Body of pancreas (tissue), 4 donors: ENCODE data around the gene SELENOM.

Source experiments
- CTCF ChIP-seq, 7 experiments: fragments of 450-650 bp in 4 of 7; fragments of 200-600 bp in 3 of 7; sonication (generic) in 3 of 7; IDR thresholded peaks; one replicate each; pipeline ENCODE4 v1.5.1; 2016 to 2019; ENCODE audit warnings: antibody characterized with exemption in 7 of 7
- POLR2A ChIP-seq, 3 donors: fragments of 450-650 bp; IDR thresholded peaks; one replicate each; pipeline ENCODE4 v1.6.1; 2016; ENCODE audit warnings: antibody characterized with exemption in 3 of 3, mild to moderate bottlenecking in 2 of 3

GRCh38 chr22:31083377-31083768, 24.0 kb downstream of the SELENOM start:
- peak in 1 of 7 experiments; percentile 21 for TF ChIP-seq CTCF (IDR thresholded peaks at IDR 0.05)
- peak; percentile 47 to 79 (median 65) for TF ChIP-seq POLR2A (IDR thresholded peaks at IDR 0.05)
